GM12891 (cell line): ENCODE results near the gene DCTN3.

ENCODE experiments used
- PAX5 ChIP-seq: IDR thresholded peaks from 2 replicates; pipeline ENCODE4 v1.6.1; 2011; ENCODE audit warnings: low read length, moderate library complexity, mild to moderate bottlenecking; ENCODE audit not compliant: insufficient read depth, severe bottlenecking
- POLR2A ChIP-seq: IDR thresholded peaks from 2 replicates; pipeline ENCODE4 v1.6.1; 2011; ENCODE audit warnings: low read depth, low read length, control low read depth
- POLR2AphosphoS5 ChIP-seq: IDR thresholded peaks from 2 replicates; pipeline ENCODE4 v1.6.1; 2011; ENCODE audit warnings: low read depth, low read length, control low read depth
- POU2F2 ChIP-seq: IDR thresholded peaks from 2 replicates; pipeline ENCODE4 v1.6.1; 2011; ENCODE audit warnings: low read depth, mild to moderate bottlenecking, control low read depth, low read length, moderate library complexity
- SPI1 ChIP-seq: IDR thresholded peaks from 2 replicates; pipeline ENCODE4 v1.6.1; 2011; ENCODE audit warnings: low read depth, low read length, control low read depth
- TAF1 ChIP-seq: IDR thresholded peaks from 2 replicates; pipeline ENCODE4 v1.6.1; 2011; ENCODE audit warnings: low read depth, low read length, control low read depth

- no peak for TF ChIP-seq POLR2AphosphoS5
- TF ChIP-seq POLR2A, result no peak
- no peak for TF ChIP-seq SPI1
- no peak for TF ChIP-seq TAF1
- TF ChIP-seq PAX5, result no peak
- TF ChIP-seq POU2F2, result no peak
Observed at GRCh38 chr9:34651876-34652601, 31.7 kb upstream of the DCTN3 start, which contains the start of gene IL11RA.
